ENCODE data around the gene SNN.

SNN gene

DNA sequence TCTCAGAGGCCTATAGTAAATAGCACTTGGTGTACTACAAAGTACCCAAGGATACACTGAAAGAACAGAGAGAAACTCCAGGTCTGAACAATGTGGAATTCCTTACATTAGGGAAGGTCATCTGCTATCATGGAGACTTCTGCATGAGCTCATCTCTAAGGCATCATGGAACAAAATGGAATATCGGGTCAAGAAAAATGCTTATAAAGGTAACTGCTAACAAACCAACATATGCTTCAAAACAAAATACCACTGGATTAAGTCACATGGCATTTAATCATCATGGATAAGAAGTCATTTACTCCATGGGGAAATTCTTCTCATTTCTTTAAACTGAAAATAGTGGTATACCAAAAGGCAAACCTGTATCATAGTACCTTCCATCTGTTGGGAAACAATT is 40.2 kb downstream of the SNN start:
- DNase-seq (ENCODE audit: low read depth in 1 of 2, low spot score in 1 of 2), result no peak
- TF ChIP-seq, protein P1, sequence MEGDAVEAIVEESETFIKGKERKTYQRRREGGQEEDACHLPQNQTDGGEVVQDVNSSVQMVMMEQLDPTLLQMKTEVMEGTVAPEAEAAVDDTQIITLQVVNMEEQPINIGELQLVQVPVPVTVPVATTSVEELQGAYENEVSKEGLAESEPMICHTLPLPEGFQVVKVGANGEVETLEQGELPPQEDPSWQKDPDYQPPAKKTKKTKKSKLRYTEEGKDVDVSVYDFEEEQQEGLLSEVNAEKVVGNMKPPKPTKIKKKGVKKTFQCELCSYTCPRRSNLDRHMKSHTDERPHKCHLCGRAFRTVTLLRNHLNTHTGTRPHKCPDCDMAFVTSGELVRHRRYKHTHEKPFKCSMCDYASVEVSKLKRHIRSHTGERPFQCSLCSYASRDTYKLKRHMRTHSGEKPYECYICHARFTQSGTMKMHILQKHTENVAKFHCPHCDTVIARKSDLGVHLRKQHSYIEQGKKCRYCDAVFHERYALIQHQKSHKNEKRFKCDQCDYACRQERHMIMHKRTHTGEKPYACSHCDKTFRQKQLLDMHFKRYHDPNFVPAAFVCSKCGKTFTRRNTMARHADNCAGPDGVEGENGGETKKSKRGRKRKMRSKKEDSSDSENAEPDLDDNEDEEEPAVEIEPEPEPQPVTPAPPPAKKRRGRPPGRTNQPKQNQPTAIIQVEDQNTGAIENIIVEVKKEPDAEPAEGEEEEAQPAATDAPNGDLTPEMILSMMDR (IDR thresholded peaks at IDR 0.05; ENCODE audit: insufficient read depth, low read length), result no peak
- TF ChIP-seq POLR2AphosphoS5 (IDR thresholded peaks at IDR 0.05; ENCODE audit: low read depth), result no peak
- TF ChIP-seq, protein P2, sequence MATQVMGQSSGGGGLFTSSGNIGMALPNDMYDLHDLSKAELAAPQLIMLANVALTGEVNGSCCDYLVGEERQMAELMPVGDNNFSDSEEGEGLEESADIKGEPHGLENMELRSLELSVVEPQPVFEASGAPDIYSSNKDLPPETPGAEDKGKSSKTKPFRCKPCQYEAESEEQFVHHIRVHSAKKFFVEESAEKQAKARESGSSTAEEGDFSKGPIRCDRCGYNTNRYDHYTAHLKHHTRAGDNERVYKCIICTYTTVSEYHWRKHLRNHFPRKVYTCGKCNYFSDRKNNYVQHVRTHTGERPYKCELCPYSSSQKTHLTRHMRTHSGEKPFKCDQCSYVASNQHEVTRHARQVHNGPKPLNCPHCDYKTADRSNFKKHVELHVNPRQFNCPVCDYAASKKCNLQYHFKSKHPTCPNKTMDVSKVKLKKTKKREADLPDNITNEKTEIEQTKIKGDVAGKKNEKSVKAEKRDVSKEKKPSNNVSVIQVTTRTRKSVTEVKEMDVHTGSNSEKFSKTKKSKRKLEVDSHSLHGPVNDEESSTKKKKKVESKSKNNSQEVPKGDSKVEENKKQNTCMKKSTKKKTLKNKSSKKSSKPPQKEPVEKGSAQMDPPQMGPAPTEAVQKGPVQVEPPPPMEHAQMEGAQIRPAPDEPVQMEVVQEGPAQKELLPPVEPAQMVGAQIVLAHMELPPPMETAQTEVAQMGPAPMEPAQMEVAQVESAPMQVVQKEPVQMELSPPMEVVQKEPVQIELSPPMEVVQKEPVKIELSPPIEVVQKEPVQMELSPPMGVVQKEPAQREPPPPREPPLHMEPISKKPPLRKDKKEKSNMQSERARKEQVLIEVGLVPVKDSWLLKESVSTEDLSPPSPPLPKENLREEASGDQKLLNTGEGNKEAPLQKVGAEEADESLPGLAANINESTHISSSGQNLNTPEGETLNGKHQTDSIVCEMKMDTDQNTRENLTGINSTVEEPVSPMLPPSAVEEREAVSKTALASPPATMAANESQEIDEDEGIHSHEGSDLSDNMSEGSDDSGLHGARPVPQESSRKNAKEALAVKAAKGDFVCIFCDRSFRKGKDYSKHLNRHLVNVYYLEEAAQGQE (IDR thresholded peaks at IDR 0.05; ENCODE audit: insufficient replicate concordance, low read depth), result no peak
- no peak for TF ChIP-seq SPI1 (IDR thresholded peaks at IDR 0.05; ENCODE audit: borderline replicate concordance, low read depth)
- TF ChIP-seq GABPA (IDR thresholded peaks at IDR 0.05; ENCODE audit: low read depth), result no peak
- Histone ChIP-seq H3K4me3 (replicated peaks; ENCODE audit: insufficient read depth, low read length) (no peak overlapping the region), H3K27me3 (ENCODE audit: insufficient read depth, poor library complexity, severe bottlenecking) (no peaks in the 10 kb centered on the region), H3K27ac (replicated peaks) (no peak overlapping the region)

DNA sequence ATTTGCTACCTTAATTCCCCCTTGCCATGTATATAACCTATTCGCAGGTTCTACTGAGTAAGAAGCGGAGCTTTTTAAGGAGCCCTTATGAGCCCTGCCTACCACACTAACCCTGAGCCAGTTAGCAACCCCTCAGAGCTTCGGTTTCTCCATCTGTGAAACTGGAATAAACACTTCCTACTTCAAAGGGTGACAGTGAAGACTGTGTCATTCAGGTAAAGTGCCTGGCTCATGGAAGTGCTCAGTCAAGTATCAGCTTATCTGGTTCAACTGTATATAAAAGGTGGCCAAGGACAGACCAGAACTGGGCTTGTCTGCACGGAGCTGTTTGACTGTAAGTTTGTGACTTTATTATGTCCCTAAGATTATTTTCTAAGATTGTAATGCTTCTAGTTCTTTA is 43.4 kb downstream of the SNN start:
- no peak for DNase-seq (ENCODE audit: low read depth in 1 of 2, low spot score in 1 of 2)
- TF ChIP-seq, protein P2 (IDR thresholded peaks at IDR 0.05; ENCODE audit: insufficient replicate concordance, low read depth), result no peak
- TF ChIP-seq GABPA (IDR thresholded peaks at IDR 0.05; ENCODE audit: low read depth), result no peak
- TF ChIP-seq, protein P1 (IDR thresholded peaks at IDR 0.05; ENCODE audit: insufficient read depth, low read length), result no peak
- no peak for TF ChIP-seq POLR2AphosphoS5 (IDR thresholded peaks at IDR 0.05; ENCODE audit: low read depth)
- no peak for TF ChIP-seq SPI1 (IDR thresholded peaks at IDR 0.05; ENCODE audit: borderline replicate concordance, low read depth)
- Histone ChIP-seq H3K4me3 (replicated peaks; ENCODE audit: insufficient read depth, low read length) (no peak overlapping the region), H3K27ac (replicated peaks) (no peak overlapping the region), H3K27me3 (ENCODE audit: insufficient read depth, poor library complexity, severe bottlenecking) (no peaks in the 10 kb centered on the region)

DNA sequence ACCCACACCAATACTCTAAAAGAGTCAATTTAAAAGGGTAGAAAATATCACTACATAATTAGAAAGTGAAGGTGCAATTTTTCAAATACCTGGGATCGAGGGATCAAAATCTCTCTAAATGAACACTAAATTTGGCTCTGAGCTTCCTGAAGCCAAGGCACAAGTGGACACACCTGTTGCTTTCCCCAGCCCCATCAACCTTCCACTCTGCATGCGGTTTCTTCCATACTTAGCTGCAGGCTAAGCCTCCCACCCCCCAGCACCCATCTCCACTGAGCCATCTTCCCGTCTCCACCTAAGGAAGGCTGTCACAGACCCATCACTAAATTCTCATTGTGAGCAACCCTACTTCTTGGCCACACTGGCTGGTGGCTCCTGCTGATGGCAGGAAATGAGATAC is 43.9 kb downstream of the SNN start:
- DNase-seq (ENCODE audit: low read depth in 1 of 2, low spot score in 1 of 2), result no peak
- TF ChIP-seq SPI1 (IDR thresholded peaks at IDR 0.05; ENCODE audit: borderline replicate concordance, low read depth) (no peak), POLR2AphosphoS5 (IDR thresholded peaks at IDR 0.05; ENCODE audit: low read depth) (no peak)
- H3K27ac ChIP-seq (replicated peaks), result no peak overlapping the region
- H3K4me3 ChIP-seq (replicated peaks; ENCODE audit: insufficient read depth, low read length), result no peak overlapping the region
- no peaks in the 10 kb centered on the region for H3K27me3 ChIP-seq (ENCODE audit: insufficient read depth, poor library complexity, severe bottlenecking)

DNA sequence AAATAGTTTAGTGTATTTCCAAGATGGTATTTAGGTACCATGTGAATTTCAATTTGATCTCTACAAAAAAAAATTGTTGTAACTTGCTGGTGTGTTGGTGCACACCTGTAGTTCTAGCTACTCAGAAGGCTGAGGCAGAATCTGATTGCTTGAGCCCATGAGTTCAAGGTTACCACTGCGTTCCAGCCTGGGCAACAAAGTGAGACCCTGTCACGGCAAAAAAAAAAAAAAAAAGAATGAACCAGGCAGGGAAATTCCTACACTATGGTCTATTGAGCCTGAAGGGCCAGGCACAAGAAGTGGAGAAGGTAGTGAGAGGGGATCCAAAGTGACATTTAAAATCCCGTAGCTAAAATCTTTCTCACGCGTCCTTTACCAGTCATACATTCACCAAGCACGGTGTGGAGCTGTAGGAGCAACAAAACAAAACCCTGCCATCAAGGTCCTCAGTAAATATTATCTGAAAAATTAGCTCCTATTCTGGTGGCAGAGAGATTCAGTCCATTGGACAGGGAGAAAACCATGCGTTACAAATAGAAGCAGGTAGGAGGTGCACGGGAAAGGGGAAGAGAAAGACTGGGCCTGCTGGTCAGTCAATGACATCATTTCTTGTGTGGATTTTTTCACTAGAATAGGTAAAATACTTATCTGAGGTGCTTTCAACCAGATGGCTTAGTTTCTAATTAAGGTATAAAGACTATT is 47.1 kb downstream of the SNN start:
- no peaks in the 10 kb centered on the region for H3K27me3 ChIP-seq (ENCODE audit: insufficient read depth, poor library complexity, severe bottlenecking)
- no peak overlapping the region for H3K27ac ChIP-seq (replicated peaks)
- no peak for DNase-seq (ENCODE audit: low read depth in 1 of 2, low spot score in 1 of 2)
- H3K4me3 ChIP-seq (replicated peaks; ENCODE audit: insufficient read depth, low read length), result no peak overlapping the region
- TF ChIP-seq, protein P2 (IDR thresholded peaks at IDR 0.05; ENCODE audit: insufficient replicate concordance, low read depth), result no peak
- no peak for TF ChIP-seq SPI1 (IDR thresholded peaks at IDR 0.05; ENCODE audit: borderline replicate concordance, low read depth)
- TF ChIP-seq, protein P1 (IDR thresholded peaks at IDR 0.05; ENCODE audit: insufficient read depth, low read length), result no peak
